ENCODE measurements around the gene FCGR3B.
"Not testable (repeated sequence)": the region's sequence is repeated elsewhere in the genome, so short reads cannot be mapped to it uniquely, and the experiment has no call there.

Gene FCGR3B

DNA sequence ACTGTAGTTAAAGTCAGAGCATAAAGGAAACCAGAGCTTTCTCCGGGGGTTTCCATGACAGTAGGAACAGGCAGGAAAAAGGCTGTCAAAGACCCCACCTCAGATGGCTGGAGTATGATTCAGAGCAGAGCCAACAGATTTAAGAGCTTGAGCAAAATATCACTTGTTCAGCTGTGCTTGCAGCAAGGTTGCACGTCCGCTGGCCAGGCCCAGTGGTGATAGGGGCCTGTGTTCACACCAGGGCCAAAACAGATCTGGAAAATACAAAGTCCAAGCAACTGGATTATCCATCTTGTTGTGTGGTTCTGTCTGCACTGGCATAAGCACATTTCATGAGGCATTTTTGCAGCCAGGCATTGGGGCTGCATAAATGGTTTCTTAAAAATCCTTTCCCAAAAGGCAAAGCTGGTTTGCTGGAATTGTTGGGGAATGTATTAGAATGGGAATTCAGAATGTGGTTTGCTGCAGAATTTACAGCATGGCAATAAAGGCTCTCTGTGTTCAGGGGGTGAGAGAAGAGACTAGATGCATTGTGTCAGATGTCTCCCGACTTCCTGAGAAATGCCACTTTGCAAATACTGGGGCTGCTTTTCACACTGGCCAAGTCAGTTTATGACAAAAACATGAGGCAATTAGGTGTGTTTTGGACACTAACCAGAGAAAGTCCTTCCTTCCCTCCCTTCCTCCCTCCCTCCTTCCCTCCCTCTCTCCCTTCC lies 36.5 kb downstream of the FCGR3B start:
- not testable (repeated sequence) for H3K27me3 ChIP-seq (ENCODE audit: control insufficient read depth, insufficient read depth, low read length); H3K9ac ChIP-seq (ENCODE audit: low read length); H3K9me3 ChIP-seq (ENCODE audit: control insufficient read depth, insufficient read depth, low read depth, low read length); H3K4me1 ChIP-seq (ENCODE audit: control insufficient read depth, insufficient read depth, low read length); H3K27ac ChIP-seq (ENCODE audit: low read depth, low read length); H3K4me3 ChIP-seq (ENCODE audit: low read depth, low read length); H3K36me3 ChIP-seq (ENCODE audit: control insufficient read depth, insufficient read depth, low read length)

DNA sequence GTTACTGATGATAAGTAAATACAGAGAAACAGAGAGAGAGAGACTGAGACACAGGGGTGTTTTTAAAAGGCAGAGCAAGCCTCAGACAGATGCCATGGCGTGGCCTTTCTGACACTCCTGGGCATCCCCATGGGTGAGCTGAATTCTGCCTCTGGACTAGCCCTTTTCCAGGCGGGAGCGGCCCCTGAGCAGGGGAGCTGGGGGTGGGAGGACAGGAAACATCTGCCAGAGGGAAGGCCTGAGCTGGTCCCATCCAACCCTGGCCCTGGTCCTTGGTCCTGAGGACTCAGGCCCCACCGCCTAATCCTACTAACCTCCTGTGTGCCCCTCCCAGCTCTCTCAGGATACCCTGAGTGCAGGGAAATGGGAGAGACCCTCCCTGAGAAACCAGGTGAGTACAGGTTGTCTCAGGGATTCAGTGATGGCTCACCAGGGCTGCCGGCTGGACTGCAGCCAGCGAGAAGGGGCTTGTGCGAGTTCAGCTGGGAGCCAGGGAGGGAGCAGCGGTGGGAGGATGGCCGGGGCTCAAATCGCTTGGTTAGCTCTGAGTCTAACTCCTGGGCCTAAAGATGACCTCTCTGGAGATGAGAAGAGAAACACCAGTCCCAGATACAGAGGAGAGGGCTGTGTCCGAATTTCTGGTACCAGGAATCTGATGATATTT lies 37.8 kb downstream of the FCGR3B start:
- not testable (repeated sequence) for H3K36me3 ChIP-seq (ENCODE audit: control insufficient read depth, insufficient read depth, low read length); H3K27ac ChIP-seq (ENCODE audit: low read depth, low read length); H3K4me3 ChIP-seq (ENCODE audit: low read depth, low read length); H3K4me1 ChIP-seq (ENCODE audit: control insufficient read depth, insufficient read depth, low read length); H3K27me3 ChIP-seq (ENCODE audit: control insufficient read depth, insufficient read depth, low read length); H3K9ac ChIP-seq (ENCODE audit: low read length); H3K9me3 ChIP-seq (ENCODE audit: control insufficient read depth, insufficient read depth, low read depth, low read length)

GRCh38 chr1:161592586-161592985 lies 38.4 kb downstream of the FCGR3B start:
- not testable (repeated sequence) for H3K4me1 ChIP-seq (ENCODE audit: control insufficient read depth, insufficient read depth, low read length); H3K9ac ChIP-seq (ENCODE audit: low read length); H3K9me3 ChIP-seq (ENCODE audit: control insufficient read depth, insufficient read depth, low read depth, low read length); H3K27ac ChIP-seq (ENCODE audit: low read depth, low read length); H3K27me3 ChIP-seq (ENCODE audit: control insufficient read depth, insufficient read depth, low read length); H3K36me3 ChIP-seq (ENCODE audit: control insufficient read depth, insufficient read depth, low read length); H3K4me3 ChIP-seq (ENCODE audit: low read depth, low read length)

DNA sequence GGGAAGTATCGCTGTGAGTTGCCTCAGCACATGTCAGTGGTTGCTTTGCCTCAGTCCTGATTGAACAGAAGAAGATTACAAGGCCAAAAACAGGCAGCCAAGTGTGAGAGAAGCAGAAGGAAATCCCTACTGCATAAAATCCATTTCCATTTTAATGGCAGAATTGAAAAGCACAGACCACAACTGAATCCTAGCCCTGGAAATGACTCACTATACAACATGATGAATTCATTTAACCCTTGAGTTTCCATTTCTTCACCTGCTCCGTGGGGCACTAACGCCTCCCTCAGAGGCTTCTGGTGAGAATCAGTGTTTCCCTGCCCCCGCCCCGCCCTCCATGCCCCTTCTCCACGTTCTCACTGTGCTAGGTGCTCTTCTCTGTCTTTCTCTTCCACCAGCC lies 41.1 kb downstream of the FCGR3B start:
- not testable (repeated sequence) for H3K4me3 ChIP-seq (ENCODE audit: low read depth, low read length); H3K4me1 ChIP-seq (ENCODE audit: control insufficient read depth, insufficient read depth, low read length); H3K9me3 ChIP-seq (ENCODE audit: control insufficient read depth, insufficient read depth, low read depth, low read length); H3K27me3 ChIP-seq (ENCODE audit: control insufficient read depth, insufficient read depth, low read length); H3K27ac ChIP-seq (ENCODE audit: low read depth, low read length); H3K9ac ChIP-seq (ENCODE audit: low read length); H3K36me3 ChIP-seq (ENCODE audit: control insufficient read depth, insufficient read depth, low read length)

GRCh38 chr1:161589365-161589764 lies 41.6 kb downstream of the FCGR3B start:
- H3K27ac ChIP-seq (ENCODE audit: low read depth, low read length); H3K9ac ChIP-seq (ENCODE audit: low read length): not testable (repeated sequence)

GRCh38 chr1:161588596-161588995 lies 42.4 kb downstream of the FCGR3B start:
- H3K9me3 ChIP-seq (ENCODE audit: control insufficient read depth, insufficient read depth, low read depth, low read length); H3K9ac ChIP-seq (ENCODE audit: low read length); H3K4me3 ChIP-seq (ENCODE audit: low read depth, low read length); H3K36me3 ChIP-seq (ENCODE audit: control insufficient read depth, insufficient read depth, low read length); H3K27ac ChIP-seq (ENCODE audit: low read depth, low read length); H3K27me3 ChIP-seq (ENCODE audit: control insufficient read depth, insufficient read depth, low read length); H3K4me1 ChIP-seq (ENCODE audit: control insufficient read depth, insufficient read depth, low read length): not testable (repeated sequence)

More at GRCh38 chr1:161589365-161589764, 41.6 kb downstream of the FCGR3B start:
- H3K27me3 ChIP-seq (ENCODE audit: control insufficient read depth, insufficient read depth, low read length); H3K36me3 ChIP-seq (ENCODE audit: control insufficient read depth, insufficient read depth, low read length); H3K4me3 ChIP-seq (ENCODE audit: low read depth, low read length); H3K4me1 ChIP-seq (ENCODE audit: control insufficient read depth, insufficient read depth, low read length); H3K9me3 ChIP-seq (ENCODE audit: control insufficient read depth, insufficient read depth, low read depth, low read length): not testable (repeated sequence)

DNA sequence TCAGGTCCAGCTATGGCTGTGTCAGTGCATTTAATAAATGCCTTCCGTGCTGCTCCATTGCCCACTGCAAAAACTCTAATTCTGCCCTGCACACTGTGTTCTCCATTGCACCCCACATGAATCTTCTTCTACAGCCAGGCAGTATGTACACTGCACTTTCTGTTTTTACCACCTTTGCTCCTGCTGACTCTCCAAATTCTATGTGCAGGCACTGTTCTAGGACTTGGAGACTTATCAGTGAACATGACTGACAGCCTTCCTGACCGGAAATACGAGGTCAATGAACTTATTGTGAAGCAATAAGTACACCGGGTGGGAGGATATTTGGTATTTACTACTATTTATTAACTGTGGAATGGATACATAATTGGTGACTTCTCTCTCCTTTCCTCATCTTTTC lies 48.1 kb downstream of the FCGR3B start:
- not testable (repeated sequence) for H3K9me3 ChIP-seq (ENCODE audit: control insufficient read depth, insufficient read depth, low read depth, low read length); H3K27me3 ChIP-seq (ENCODE audit: control insufficient read depth, insufficient read depth, low read length); H3K4me1 ChIP-seq (ENCODE audit: control insufficient read depth, insufficient read depth, low read length)

DNA sequence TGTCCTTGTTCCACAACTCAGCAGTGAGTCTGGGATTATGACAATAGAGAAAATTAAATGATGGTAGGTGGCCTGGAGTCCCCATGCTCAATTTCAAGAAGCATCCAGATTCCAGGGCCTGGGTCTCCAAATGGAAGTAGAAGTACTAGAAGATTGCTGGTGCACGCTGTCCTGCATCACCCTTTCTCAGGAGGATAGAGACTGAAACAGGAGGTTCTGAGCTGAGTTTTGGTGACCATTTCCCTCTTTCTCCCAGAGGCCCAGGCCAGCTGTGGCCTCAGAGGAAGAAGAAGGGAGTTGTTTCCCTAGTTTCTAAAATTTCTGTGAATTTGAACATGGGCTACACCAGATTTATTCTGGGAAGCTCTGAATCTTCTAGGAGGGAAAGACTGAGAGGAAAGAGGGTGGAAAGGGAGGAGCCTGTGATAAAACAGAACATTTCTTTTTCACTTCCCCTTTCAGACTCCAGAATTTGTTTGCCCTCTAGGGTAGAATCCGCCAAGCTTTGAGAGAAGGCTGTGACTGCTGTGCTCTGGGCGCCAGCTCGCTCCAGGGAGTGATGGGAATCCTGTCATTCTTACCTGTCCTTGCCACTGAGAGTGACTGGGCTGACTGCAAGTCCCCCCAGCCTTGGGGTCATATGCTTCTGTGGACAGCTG lies 50.0 kb downstream of the FCGR3B start:
- H3K4me3 ChIP-seq (ENCODE audit: low read depth, low read length); H3K36me3 ChIP-seq (ENCODE audit: control insufficient read depth, insufficient read depth, low read length); H3K9me3 ChIP-seq (ENCODE audit: control insufficient read depth, insufficient read depth, low read depth, low read length); H3K27ac ChIP-seq (ENCODE audit: low read depth, low read length); H3K4me1 ChIP-seq (ENCODE audit: control insufficient read depth, insufficient read depth, low read length); H3K27me3 ChIP-seq (ENCODE audit: control insufficient read depth, insufficient read depth, low read length); H3K9ac ChIP-seq (ENCODE audit: low read length): not testable (repeated sequence)

More for the DNA sequence above, 48.1 kb downstream of the FCGR3B start:
- H3K4me3 ChIP-seq (ENCODE audit: low read depth, low read length); H3K27ac ChIP-seq (ENCODE audit: low read depth, low read length); H3K9ac ChIP-seq (ENCODE audit: low read length); H3K36me3 ChIP-seq (ENCODE audit: control insufficient read depth, insufficient read depth, low read length): not testable (repeated sequence)

DNA sequence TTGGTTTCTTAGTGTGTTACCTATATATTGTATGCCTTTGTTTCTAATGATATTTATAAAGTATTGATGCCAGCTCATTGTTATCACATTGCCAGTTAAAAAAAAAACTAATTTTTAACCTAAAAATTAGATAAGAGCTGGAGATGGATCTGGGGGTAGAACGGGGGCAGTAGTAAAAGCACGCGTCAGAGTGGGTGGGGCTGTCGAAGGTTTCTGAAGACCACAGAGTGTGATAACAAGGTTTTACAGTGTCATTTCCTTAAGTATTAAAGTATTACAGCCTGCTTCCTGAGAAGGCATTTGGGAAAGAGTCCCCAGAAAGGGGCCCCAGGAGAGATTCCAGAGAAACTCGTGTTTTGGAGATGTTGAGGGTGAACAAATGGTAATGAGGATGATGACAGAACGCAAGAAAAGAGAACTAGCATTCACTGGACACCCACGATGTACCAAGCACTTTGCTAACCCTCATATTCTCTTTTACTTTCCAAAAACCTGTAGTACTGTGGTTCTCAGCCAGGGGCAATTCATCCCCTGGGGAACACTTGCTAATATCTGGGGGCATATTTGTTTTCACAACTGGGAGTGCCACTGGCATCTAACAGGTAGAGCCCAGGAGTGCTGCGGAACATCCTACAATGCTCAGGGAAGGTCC lies 51.0 kb downstream of the FCGR3B start:
- not testable (repeated sequence) for H3K36me3 ChIP-seq (ENCODE audit: control insufficient read depth, insufficient read depth, low read length); H3K9ac ChIP-seq (ENCODE audit: low read length); H3K4me3 ChIP-seq (ENCODE audit: low read depth, low read length); H3K27ac ChIP-seq (ENCODE audit: low read depth, low read length); H3K4me1 ChIP-seq (ENCODE audit: control insufficient read depth, insufficient read depth, low read length); H3K9me3 ChIP-seq (ENCODE audit: control insufficient read depth, insufficient read depth, low read depth, low read length); H3K27me3 ChIP-seq (ENCODE audit: control insufficient read depth, insufficient read depth, low read length)

- not testable (repeated sequence) for H3K9ac ChIP-seq (ENCODE audit: low read length); H3K27me3 ChIP-seq (ENCODE audit: control insufficient read depth, insufficient read depth, low read length); H3K27ac ChIP-seq (ENCODE audit: low read depth, low read length); H3K9me3 ChIP-seq (ENCODE audit: control insufficient read depth, insufficient read depth, low read depth, low read length); H3K36me3 ChIP-seq (ENCODE audit: control insufficient read depth, insufficient read depth, low read length); H3K4me3 ChIP-seq (ENCODE audit: low read depth, low read length); H3K4me1 ChIP-seq (ENCODE audit: control insufficient read depth, insufficient read depth, low read length)
These were observed 54.3 kb downstream of the FCGR3B start for GRCh38 chr1:161576676-161577075.

Data from HUES6 (cell line).